H9 (cell line): Measurements from ENCODE around the gene IRF2BP2. TPM values are rescaled to one million over a fixed set of nuclear protein-coding genes. Genes with fewer than 3 reads are reported as not detected.

Source experiments
- DNase-seq: peaks from one replicate; pipeline ENCODE4 v3.0.0-alpha.2; 2017
- H2AFZ ChIP-seq: one replicate; pipeline ENCODE4 v1.6.1; 2013; ENCODE audit warnings: mild to moderate bottlenecking, low read length, control low read depth, moderate library complexity
- H2AK5ac ChIP-seq: 2 replicates; pipeline ENCODE4 v1.6.1; 2013; ENCODE audit warnings: low read length, control low read depth, mixed read lengths; ENCODE audit not compliant: insufficient read length
- H2BK120ac ChIP-seq: one replicate; pipeline ENCODE4 v1.6.1; 2013; ENCODE audit warnings: low read depth, mild to moderate bottlenecking, low read length, control low read depth, inconsistent platforms; ENCODE audit not compliant: poor library complexity, severe bottlenecking
- H2BK12ac ChIP-seq: 2 replicates; pipeline ENCODE4 v1.6.1; 2013; ENCODE audit warnings: low read length, control low read depth, mixed read lengths, low read depth; ENCODE audit not compliant: insufficient read length
- H2BK15ac ChIP-seq: 2 replicates; pipeline ENCODE4 v1.6.1; 2013; ENCODE audit warnings: low read depth, low read length, control low read depth
- H2BK20ac ChIP-seq: one replicate; pipeline ENCODE4 v1.6.1; 2013; ENCODE audit warnings: low read depth, mild to moderate bottlenecking, low read length, control low read depth, inconsistent platforms; ENCODE audit not compliant: poor library complexity, severe bottlenecking
- H2BK5ac ChIP-seq: 2 replicates; pipeline ENCODE4 v1.6.1; 2013; ENCODE audit warnings: low read length, control low read depth, mixed read lengths; ENCODE audit not compliant: insufficient read length
- H3K14ac ChIP-seq: 2 replicates; pipeline ENCODE4 v1.6.1; 2013; ENCODE audit warnings: low read length, control low read depth; ENCODE audit not compliant: insufficient read depth
- H3K18ac ChIP-seq: 2 replicates; pipeline ENCODE4 v1.6.1; 2013; ENCODE audit warnings: low read depth, mild to moderate bottlenecking, mixed read lengths, low read length, control low read depth; ENCODE audit not compliant: insufficient read length
- H3K23ac ChIP-seq: 2 replicates; pipeline ENCODE4 v1.6.1; 2013; ENCODE audit warnings: low read length, control low read depth, mixed read lengths, low read depth; ENCODE audit not compliant: insufficient read length
- H3K23me2 ChIP-seq: 2 replicates; pipeline ENCODE4 v1.6.1; 2013; ENCODE audit warnings: low read depth, mild to moderate bottlenecking, mixed read lengths, low read length, control low read depth; ENCODE audit not compliant: insufficient read length, poor library complexity, severe bottlenecking
- H3K27ac ChIP-seq: 2 replicates; pipeline ENCODE4 v1.5.1; 2013; ENCODE audit warnings: low read length, control low read depth, mixed read lengths, low read depth; ENCODE audit not compliant: insufficient read length
- H3K27me3 ChIP-seq: 2 replicates; pipeline ENCODE4 v1.6.1; 2013; ENCODE audit warnings: low read length, control low read depth, inconsistent platforms; ENCODE audit not compliant: insufficient read depth
- H3K4ac ChIP-seq: 2 replicates; pipeline ENCODE4 v1.6.1; 2013; ENCODE audit warnings: low read depth, mild to moderate bottlenecking, control low read depth, inconsistent platforms, low read length, moderate library complexity
- H3K4me1 ChIP-seq: 2 replicates; pipeline ENCODE4 v1.6.1; 2013; ENCODE audit warnings: low read length, control low read depth, inconsistent platforms; ENCODE audit not compliant: insufficient read depth
- H3K4me2 ChIP-seq: 2 replicates; pipeline ENCODE4 v1.6.1; 2013; ENCODE audit warnings: low read length, control low read depth, mixed read lengths; ENCODE audit not compliant: insufficient read length, insufficient read depth
- H3K56ac ChIP-seq: 2 replicates; pipeline ENCODE4 v1.6.1; 2013; ENCODE audit warnings: low read depth, mild to moderate bottlenecking, mixed read lengths, low read length, control low read depth; ENCODE audit not compliant: insufficient read length
- H3K79me1 ChIP-seq: 2 replicates; pipeline ENCODE4 v1.6.1; 2013; ENCODE audit warnings: low read depth, mild to moderate bottlenecking, moderate library complexity, low read length, control low read depth, inconsistent platforms; ENCODE audit not compliant: insufficient read depth, poor library complexity, severe bottlenecking
- H3K79me2 ChIP-seq: 2 replicates; pipeline ENCODE4 v1.6.1; 2013; ENCODE audit warnings: low read length, control low read depth, inconsistent platforms; ENCODE audit not compliant: insufficient read depth
- H3K9ac ChIP-seq: 2 replicates; pipeline ENCODE4 v1.6.1; 2013; ENCODE audit warnings: low read length, control low read depth, mixed read lengths; ENCODE audit not compliant: insufficient read length; ENCODE audit errors: extremely low read depth
- H3K9me3 ChIP-seq: one replicate; pipeline ENCODE4 v1.6.1; 2013; ENCODE audit warnings: low read depth, low read length, inconsistent platforms; ENCODE audit not compliant: control insufficient read depth
- H3T11ph ChIP-seq: one replicate; pipeline ENCODE4 v1.6.1; 2013; ENCODE audit warnings: mild to moderate bottlenecking, low read length, control low read depth, inconsistent platforms
- H4K20me1 ChIP-seq: one replicate; pipeline ENCODE4 v1.6.1; 2013; ENCODE audit not compliant: control insufficient read depth, insufficient read length, insufficient read depth
- H4K5ac ChIP-seq: 2 replicates; pipeline ENCODE4 v1.6.1; 2013; ENCODE audit warnings: low read depth, mild to moderate bottlenecking, mixed read lengths, low read length, control low read depth; ENCODE audit not compliant: insufficient read length
- H4K8ac ChIP-seq: replicated peaks from 2 replicates; pipeline ENCODE4 v1.6.1; 2013; ENCODE audit warnings: low read length, control low read depth, mixed read lengths, low read depth; ENCODE audit not compliant: insufficient read length
- H4K91ac ChIP-seq: 2 replicates; pipeline ENCODE4 v1.6.1; 2013; ENCODE audit warnings: low read depth, mild to moderate bottlenecking, moderate library complexity, mixed read lengths, low read length, control low read depth; ENCODE audit not compliant: insufficient read length
- H3K27ac Mint-ChIP-seq, 3 experiments: 2 replicates in 2 of 3; 3 replicates in 1 of 3; pipeline ENCODE4 v1.8.0; 2020 to 2021; ENCODE audit warnings: mixed read lengths in 3 of 3, mild to moderate bottlenecking in 1 of 3, moderate library complexity in 1 of 3
- H3K27me3 Mint-ChIP-seq: 2 replicates; pipeline ENCODE4 v1.8.0; 2021; ENCODE audit warnings: low read depth, mild to moderate bottlenecking, moderate library complexity, mixed read lengths
- H3K36me3 Mint-ChIP-seq, 3 experiments: 2 replicates in 2 of 3; 3 replicates in 1 of 3; pipeline ENCODE4 v1.8.0; 2020 to 2021; ENCODE audit warnings: low read depth in 3 of 3, mixed read lengths in 3 of 3; ENCODE audit not compliant: insufficient read depth in 1 of 3
- H3K4me1 Mint-ChIP-seq, 2 experiments: 2 replicates each; pipeline ENCODE4 v1.8.0; 2020; ENCODE audit warnings: mixed read lengths in 2 of 2
- H3K4me3 Mint-ChIP-seq, 2 experiments: 2 replicates in 1 of 2; 3 replicates in 1 of 2; pipeline ENCODE4 v1.8.0; 2020 to 2021; ENCODE audit warnings: mild to moderate bottlenecking in 2 of 2, mixed read lengths in 2 of 2, moderate library complexity in 1 of 2
- H3K9me3 Mint-ChIP-seq, 2 experiments: 2 replicates in 1 of 2; 3 replicates in 1 of 2; pipeline ENCODE4 v1.8.0; 2020; ENCODE audit warnings: mild to moderate bottlenecking in 2 of 2, mixed read lengths in 2 of 2, moderate library complexity in 1 of 2
- WGBS: extraction: QIAGEN DNeasy Blood & Tissue Kit; methylation state at CpG from one replicate; pipeline ENCODE4 v1.1.7; 2013; ENCODE audit warnings: missing lambda C conversion rate, low lambda C conversion rate, mixed read lengths; ENCODE audit not compliant: insufficient read length; ENCODE audit errors: extremely low coverage; 5-methylcytosine and 5-hydroxymethylcytosine counted together
- total RNA-seq: library from RNA; stranded (reverse); gene quantifications from 2 replicates; pipeline ENCODE4 v1.2.1, GENCODE V29; 2021
- TF ChIP-seq, protein P1 (sequence below): fragments of 200-600 bp; sonication (generic); conservative IDR thresholded peaks from 3 replicates; pipeline ENCODE4 v1.8.0; 2021; ENCODE audit warnings: antibody characterized with exemption, mild to moderate bottlenecking

Gene IRF2BP2
- total RNA-seq, 1 experiment from 2014 or later, result 80.2 TPM

DNA sequence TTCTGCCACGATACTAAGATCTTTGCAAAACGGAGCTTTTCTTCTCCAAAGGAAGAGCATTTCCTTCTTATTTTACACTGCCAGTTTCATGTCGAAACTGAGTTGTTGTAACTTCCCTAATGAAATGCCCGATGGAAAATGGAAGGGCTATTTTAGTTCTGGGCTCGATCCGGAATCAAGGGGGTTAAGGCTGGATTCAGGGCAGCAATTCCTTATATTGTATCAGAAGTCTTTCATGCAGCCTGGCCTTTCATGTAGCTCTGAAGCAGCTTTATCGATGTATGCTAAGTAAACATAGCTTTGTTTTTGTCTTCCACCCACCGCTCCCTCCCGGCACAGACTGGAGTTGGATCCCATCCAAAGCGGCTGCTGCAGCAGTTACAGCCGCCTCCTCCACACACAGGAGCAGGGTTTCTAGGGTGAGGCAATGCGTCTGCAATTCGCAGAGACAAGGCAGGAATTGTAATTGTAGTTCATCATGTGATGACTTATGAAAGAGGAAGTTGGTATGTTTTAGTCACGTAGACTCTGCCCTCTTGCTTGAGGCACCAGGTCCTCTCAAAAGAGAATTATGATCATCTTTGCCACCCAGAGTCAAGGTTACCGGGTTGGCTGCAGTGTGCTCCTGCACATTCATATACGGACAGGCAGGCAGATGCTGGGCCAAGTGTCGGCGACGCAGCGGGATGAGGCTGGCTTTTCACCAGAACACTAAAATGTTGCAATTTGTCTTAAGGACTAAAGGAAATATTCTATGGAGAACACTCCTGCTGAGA lies 2.6 kb upstream of the IRF2BP2 start:
- H3K4me3 Mint-ChIP-seq, result peak overlapping the region in 1 of 2 experiments; percentile 57; a peak in 2 of 5 replicates
- no peak overlapping the region for H4K8ac ChIP-seq
- no peak overlapping the region for H4K91ac ChIP-seq
- no peak overlapping the region for H3K9ac ChIP-seq
- H3K9me3 Mint-ChIP-seq, result peaks cover 0 to 3% of the 10 kb centered on the region in 2 experiments; a peak in 4 of 5 replicates
- peaks cover 39 to 41% of the 10 kb centered on the region in 2 experiments for H3K4me1 Mint-ChIP-seq
- H3K27me3 ChIP-seq, result no peaks in the 10 kb centered on the region
- no peak overlapping the region for H2AFZ ChIP-seq
- no peak for DNase-seq
- no peaks in the 10 kb centered on the region for H4K20me1 ChIP-seq
- H2BK12ac ChIP-seq, result no peak overlapping the region
- H3K27me3 Mint-ChIP-seq, result no peaks in the 10 kb centered on the region
- TF ChIP-seq, protein P1, sequence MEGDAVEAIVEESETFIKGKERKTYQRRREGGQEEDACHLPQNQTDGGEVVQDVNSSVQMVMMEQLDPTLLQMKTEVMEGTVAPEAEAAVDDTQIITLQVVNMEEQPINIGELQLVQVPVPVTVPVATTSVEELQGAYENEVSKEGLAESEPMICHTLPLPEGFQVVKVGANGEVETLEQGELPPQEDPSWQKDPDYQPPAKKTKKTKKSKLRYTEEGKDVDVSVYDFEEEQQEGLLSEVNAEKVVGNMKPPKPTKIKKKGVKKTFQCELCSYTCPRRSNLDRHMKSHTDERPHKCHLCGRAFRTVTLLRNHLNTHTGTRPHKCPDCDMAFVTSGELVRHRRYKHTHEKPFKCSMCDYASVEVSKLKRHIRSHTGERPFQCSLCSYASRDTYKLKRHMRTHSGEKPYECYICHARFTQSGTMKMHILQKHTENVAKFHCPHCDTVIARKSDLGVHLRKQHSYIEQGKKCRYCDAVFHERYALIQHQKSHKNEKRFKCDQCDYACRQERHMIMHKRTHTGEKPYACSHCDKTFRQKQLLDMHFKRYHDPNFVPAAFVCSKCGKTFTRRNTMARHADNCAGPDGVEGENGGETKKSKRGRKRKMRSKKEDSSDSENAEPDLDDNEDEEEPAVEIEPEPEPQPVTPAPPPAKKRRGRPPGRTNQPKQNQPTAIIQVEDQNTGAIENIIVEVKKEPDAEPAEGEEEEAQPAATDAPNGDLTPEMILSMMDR, result no peak
- peak overlapping the region; percentile 51 for H3K18ac ChIP-seq
- H3K4me2 ChIP-seq, result no peak overlapping the region
- H3K56ac ChIP-seq, result no peak overlapping the region
- no peak overlapping the region for H2BK5ac ChIP-seq
- H3K14ac ChIP-seq, result 0 out of 2 replicates have a peak overlapping the region, but pooled peaks have one; percentile 5
- H2BK15ac ChIP-seq, result no peak overlapping the region
- no peak overlapping the region for H3K27ac ChIP-seq
- H2AK5ac ChIP-seq, result no peak overlapping the region
- peaks cover 9% of the 10 kb centered on the region; the same call in 1 of the 2 replicates for H3K4me1 ChIP-seq
- no peak overlapping the region for H2BK120ac ChIP-seq
- peak overlapping the region; percentile 31 to 99 (median 46); a peak in 4 of 7 replicates for H3K27ac Mint-ChIP-seq
- no peak overlapping the region for H2BK20ac ChIP-seq
- H3K4ac ChIP-seq, result no peak overlapping the region
- no peaks in the 10 kb centered on the region for H3K9me3 ChIP-seq
- peaks cover 13% of the 10 kb centered on the region for H3K23me2 ChIP-seq
- no peaks in the 10 kb centered on the region for H3K79me1 ChIP-seq
- peaks cover 6% of the 10 kb centered on the region; the same call in 1 of the 2 replicates for H3K79me2 ChIP-seq
- no CpG with 5 or more reads among the region's 20 CpGs for WGBS
- peaks cover 8 to 9% (median 9%) of the 10 kb centered on the region in 3 experiments for H3K36me3 Mint-ChIP-seq
- H4K5ac ChIP-seq, result no peak overlapping the region
- H3T11ph ChIP-seq, result no peak overlapping the region
- no peak overlapping the region for H3K23ac ChIP-seq
